B cell (primary cell): ENCODE results near the gene WNT9B. TPM values are rescaled to one million over a fixed set of nuclear protein-coding genes. Genes with fewer than 3 reads are reported as not detected.

Experiments
- ATAC-seq: fragments of 200-7000 bp; cut with Tn5 transposase; one replicate; pipeline ENCODE4 v1.10.0; 2021; ENCODE audit warnings: low read depth, mild to moderate bottlenecking, moderate number of reproducible peaks, moderate library complexity
- CTCF ChIA-PET: fragments of 350-600 bp; sonication (Branson Sonifier 250); formaldehyde crosslinking; loops from one replicate; lab custom pipeline; 2021; ENCODE audit warnings: antibody characterized with exemption, inconsistent platforms; lab: Charles Lee
- POLR2A ChIA-PET: fragments of 350-600 bp; sonication (Branson Sonifier 250); formaldehyde crosslinking; loops from one replicate; lab custom pipeline; 2021; ENCODE audit warnings: antibody characterized with exemption; lab: Charles Lee
- DNase-seq: peaks from one replicate; pipeline ENCODE4 v3.0.0; 2013
- H2AFZ ChIP-seq: 2 replicates; pipeline ENCODE4 v1.6.1; 2012; ENCODE audit warnings: mild to moderate bottlenecking, low read depth, low read length; ENCODE audit not compliant: insufficient read depth, poor library complexity, severe bottlenecking
- H3K27ac ChIP-seq, 2 donors: 1 replicate in 1 of 2; 2 replicates in 1 of 2; pipeline ENCODE4 v1.5.1; 2012 to 2013; ENCODE audit warnings: low read length in 2 of 2, mild to moderate bottlenecking in 2 of 2, moderate library complexity in 1 of 2
- H3K27me3 ChIP-seq, 4 experiments: fragments of 200-600 bp in 1 of 4; sonication (generic) in 1 of 4; replicated peaks in 1 of 4; 1 replicate in 2 of 4; 2 replicates in 2 of 4; pipeline versions ENCODE4 v1.6.1 to v1.7.0; 2013 to 2016; ENCODE audit warnings: low read length in 3 of 4, mild to moderate bottlenecking in 2 of 4, mixed read lengths in 1 of 4, moderate library complexity in 1 of 4; ENCODE audit not compliant: insufficient read depth in 4 of 4, control insufficient read depth in 3 of 4; ENCODE audit errors: control extremely low read depth in 1 of 4
- H3K36me3 ChIP-seq, 2 experiments: replicated peaks in 1 of 2; 1 replicate in 1 of 2; 2 replicates in 1 of 2; pipeline versions ENCODE4 v1.6.1 to v1.7.1; 2013; ENCODE audit warnings: low read length in 1 of 2; ENCODE audit not compliant: insufficient read depth in 2 of 2, control insufficient read depth in 1 of 2; ENCODE audit errors: control extremely low read depth in 1 of 2, extremely low read depth in 1 of 2
- H3K4me1 ChIP-seq, 2 donors: fragments of 200-600 bp in 1 of 2; sonication (generic) in 1 of 2; 1 replicate in 1 of 2; 2 replicates in 1 of 2; pipeline versions ENCODE4 v1.5.1 to v1.6.1; 2013 to 2017; ENCODE audit warnings: low read length in 2 of 2; ENCODE audit not compliant: control insufficient read depth in 2 of 2, insufficient read depth in 2 of 2
- H3K4me2 ChIP-seq: replicated peaks from 2 replicates; pipeline ENCODE3; 2012; ENCODE audit warnings: mild to moderate bottlenecking, low read depth, low read length; ENCODE audit not compliant: poor library complexity, severe bottlenecking
- H3K4me3 ChIP-seq, 5 experiments: fragments of 200-600 bp in 1 of 5; sonication (generic) in 1 of 5; 1 replicate in 3 of 5; 2 replicates in 2 of 5; pipeline versions ENCODE4 v1.5.1 to v1.7.0; 2011 to 2016; ENCODE audit warnings: low read length in 4 of 5, mild to moderate bottlenecking in 4 of 5, low read depth in 2 of 5, control low read depth in 1 of 5, moderate library complexity in 1 of 5; ENCODE audit not compliant: insufficient read depth in 1 of 5; ENCODE audit errors: control extremely low read depth in 1 of 5, extremely low read depth in 1 of 5
- H3K79me2 ChIP-seq: fragments of 200-600 bp; sonication (generic); one replicate; pipeline ENCODE4 v1.6.0; 2016; ENCODE audit warnings: low read length; ENCODE audit not compliant: control insufficient read depth, insufficient read depth
- H3K9ac ChIP-seq: fragments of 200-600 bp; sonication (generic); 2 replicates; pipeline ENCODE4 v1.6.1; 2017; ENCODE audit warnings: mild to moderate bottlenecking, low read length, moderate library complexity
- H3K9me3 ChIP-seq, 3 donors: one replicate each; pipeline versions ENCODE4 v1.6.1 to v1.7.1; 2013; ENCODE audit warnings: low read length in 2 of 3; ENCODE audit not compliant: control insufficient read depth in 2 of 3, insufficient read depth in 1 of 3; ENCODE audit errors: control extremely low read depth in 1 of 3
- H4K20me1 ChIP-seq: 2 replicates; pipeline ENCODE4 v1.6.0; 2012; ENCODE audit warnings: mild to moderate bottlenecking, low read length; ENCODE audit not compliant: insufficient read depth, control insufficient read depth, poor library complexity, severe bottlenecking
- H3K27ac Mint-ChIP-seq: one replicate; pipeline ENCODE4 v1.8.0; 2021; ENCODE audit warnings: mixed read lengths
- H3K27me3 Mint-ChIP-seq: one replicate; pipeline ENCODE4 v1.8.0; 2021; ENCODE audit warnings: mixed read lengths
- H3K4me1 Mint-ChIP-seq: one replicate; pipeline ENCODE4 v1.8.0; 2021; ENCODE audit warnings: mixed read lengths
- H3K4me3 Mint-ChIP-seq: one replicate; pipeline ENCODE4 v1.8.0; 2021; ENCODE audit warnings: mixed read lengths
- H3K9me3 Mint-ChIP-seq: one replicate; pipeline ENCODE4 v1.8.0; 2022; ENCODE audit warnings: mixed read lengths; ENCODE audit not compliant: insufficient read depth
- CTCF ChIP-seq: fragments of 200-600 bp; IDR thresholded peaks from one replicate; pipeline ENCODE4 v1.8.0; 2022; ENCODE audit warnings: antibody characterized with exemption, mild to moderate bottlenecking
- EZH2 ChIP-seq: IDR thresholded peaks from 2 replicates; pipeline ENCODE4 v1.6.1; 2012; ENCODE audit warnings: borderline replicate concordance, low read depth, mild to moderate bottlenecking, moderate library complexity, low read length; ENCODE audit not compliant: insufficient read depth, poor library complexity, severe bottlenecking
- WGBS: methylation state at CpG from one replicate; pipeline ENCODE4 v1.1.5; 2013; ENCODE audit warnings: missing lambda C conversion rate; ENCODE audit not compliant: insufficient coverage; 5-methylcytosine and 5-hydroxymethylcytosine counted together
- intact Hi-C: fragments of 100-400 bp; cut with micrococcal nuclease; formaldehyde crosslinking; loops from one replicate; pipeline ENCODE4 v1.10.0; 2022
- polyA plus RNA-seq: library from polyadenylated mRNA; depleted of rRNA; stranded (reverse); fragments of >200 nt; gene quantifications from 2 replicates; pipeline ENCODE4 v1.2.3, GENCODE V29; 2012
- total RNA-seq, 2 donors: library from RNA; stranded (reverse); fragments of 120-200 nt in 1 of 2; gene quantifications; 1 replicate in 1 of 2; 2 replicates in 1 of 2; pipeline versions ENCODE4 v1.2.3 to v1.2.4, GENCODE V29; 2013 to 2022

WNT9B gene
- total and polyA plus RNA-seq, 2 donors (not counting 1 experiment from before 2014, with no cell fraction given), result not detected

DNA sequence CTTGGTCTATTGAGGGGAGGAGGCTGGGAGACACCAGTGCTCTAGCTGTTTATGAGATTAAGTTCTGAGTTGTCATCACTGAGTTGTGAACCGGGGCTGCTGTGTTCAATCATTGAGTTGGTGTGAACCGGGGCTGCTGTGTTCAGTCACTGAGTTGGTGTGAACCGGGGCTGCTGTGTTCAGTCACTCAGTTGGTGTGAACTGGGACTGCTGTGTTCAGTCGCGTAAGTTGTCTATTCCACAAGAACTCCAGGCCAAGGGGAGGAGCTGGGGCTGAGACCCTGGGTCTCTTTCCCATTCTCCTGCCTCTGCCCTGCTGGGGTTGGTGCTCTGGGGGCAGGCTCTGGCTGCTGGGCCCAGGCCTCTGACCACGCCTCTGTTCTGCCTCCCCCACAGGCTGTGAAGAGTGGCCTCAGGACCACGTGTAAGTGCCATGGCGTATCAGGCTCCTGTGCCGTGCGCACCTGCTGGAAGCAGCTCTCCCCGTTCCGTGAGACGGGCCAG, 24.5 kb downstream of the WNT9B start:
- Mint-ChIP-seq H3K27me3 (no peaks in the 10 kb centered on the region), H3K4me1 (no peaks in the 10 kb centered on the region), H3K27ac (no peak overlapping the region), H3K4me3 (no peak overlapping the region), H3K9me3 (no peaks in the 10 kb centered on the region)
- POLR2A ChIA-PET, result no interaction called here
- Histone ChIP-seq H3K27ac (no peak overlapping the region), H3K9ac (no peak overlapping the region), H2AFZ (no peak overlapping the region), H3K9me3 (no peaks in the 10 kb centered on the region), H3K4me1 (no peaks in the 10 kb centered on the region), H3K36me3 (no peaks in the 10 kb centered on the region), H3K79me2 (no peaks in the 10 kb centered on the region), H4K20me1 (no peaks in the 10 kb centered on the region), H3K27me3 (no peaks in the 10 kb centered on the region), H3K4me2 (no peak overlapping the region), H3K4me3 (no peak overlapping the region)
- CTCF ChIA-PET, result no interaction called here
- WGBS, result 93% methylated on average over 13 of the region's 13 CpGs
- TF ChIP-seq EZH2 (no peak), CTCF (no peak)
- intact Hi-C loops, result no loop called here
- DNase-seq, result no peak
- no peak for ATAC-seq

- DNase-seq (peak; percentile 30), ATAC-seq (peak; percentile 45)
- H3K4me1 Mint-ChIP-seq, result no peaks in the 10 kb centered on the region
- H3K27ac Mint-ChIP-seq, result no peak overlapping the region
- H3K9me3 Mint-ChIP-seq, result no peaks in the 10 kb centered on the region
- H3K9ac ChIP-seq, result no peak overlapping the region
- H4K20me1 ChIP-seq, result no peaks in the 10 kb centered on the region
- H3K27ac ChIP-seq, result no peak overlapping the region
- H3K79me2 ChIP-seq, result no peaks in the 10 kb centered on the region
- H3K9me3 ChIP-seq, result no peaks in the 10 kb centered on the region
- intact Hi-C loops, result no loop called here
- H3K27me3 Mint-ChIP-seq, result no peaks in the 10 kb centered on the region
- no peaks in the 10 kb centered on the region for H3K27me3 ChIP-seq
- no peak overlapping the region for H3K4me2 ChIP-seq
- H3K4me3 Mint-ChIP-seq, result no peak overlapping the region
- POLR2A ChIA-PET, result no interaction called here
- no peaks in the 10 kb centered on the region for H3K4me1 ChIP-seq
- H3K4me3 ChIP-seq, result no peak overlapping the region
- CTCF ChIA-PET, result no interaction called here
- H2AFZ ChIP-seq, result no peak overlapping the region
- H3K36me3 ChIP-seq, result no peaks in the 10 kb centered on the region
- TF ChIP-seq CTCF (no peak), EZH2 (no peak)
- WGBS, result 78% methylated on average over 10 of the region's 12 CpGs
These were observed 25.0 kb downstream of the WNT9B start for GRCh38 chr17:46876353-46876887.
